OCI-LY1 (cell line): ENCODE data around the gene BANF2.

ENCODE experiments used
- H2AFZ ChIP-seq: fragments of 200-600 bp; sonication (generic), shearing (Covaris generic); 2 replicates; pipeline ENCODE4 v1.6.0; 2014; ENCODE audit warnings: antibody characterized with exemption, mild to moderate bottlenecking, low read length
- H3F3A ChIP-seq: fragments of 200-600 bp; sonication (generic), shearing (Covaris generic); 2 replicates; pipeline ENCODE4 v1.6.0; 2014; ENCODE audit warnings: mild to moderate bottlenecking, antibody characterized with exemption, low read length, moderate library complexity; ENCODE audit not compliant: insufficient read depth
- H3K27ac ChIP-seq: fragments of 200-600 bp; sonication (generic); 2 replicates; pipeline ENCODE4 v1.5.1; 2014; ENCODE audit warnings: low read length, mixed run types, mild to moderate bottlenecking, low read depth; ENCODE audit not compliant: poor library complexity, severe bottlenecking
- H3K27me3 ChIP-seq: fragments of 200-600 bp; sonication (generic); 2 replicates; pipeline ENCODE4 v1.6.0; 2014; ENCODE audit warnings: antibody characterized with exemption, mild to moderate bottlenecking, low read length, moderate library complexity; ENCODE audit not compliant: insufficient read depth
- H3K36me3 ChIP-seq: fragments of 200-600 bp; sonication (generic); 2 replicates; pipeline ENCODE4 v1.6.1; 2014; ENCODE audit warnings: mild to moderate bottlenecking, antibody characterized with exemption, low read length, moderate library complexity, mixed read lengths; ENCODE audit not compliant: insufficient read depth
- H3K4me1 ChIP-seq: fragments of 200-600 bp; sonication (generic); 2 replicates; pipeline ENCODE4 v1.5.1; 2014; ENCODE audit warnings: mild to moderate bottlenecking, low read length, moderate library complexity; ENCODE audit not compliant: insufficient read depth, severe bottlenecking
- H3K4me2 ChIP-seq: fragments of 200-600 bp; sonication (generic), shearing (Covaris generic); 2 replicates; pipeline ENCODE4 v1.6.1; 2014; ENCODE audit warnings: low read length
- H3K4me3 ChIP-seq: fragments of 200-600 bp; sonication (generic); 2 replicates; pipeline ENCODE4 v1.5.1; 2014; ENCODE audit warnings: low read length, low read depth, mild to moderate bottlenecking, mixed read lengths; ENCODE audit not compliant: poor library complexity, severe bottlenecking
- H3K79me2 ChIP-seq: fragments of 200-600 bp; shearing (Covaris generic); 2 replicates; pipeline ENCODE4 v1.6.1; 2016; ENCODE audit warnings: mixed run types, low read length, mixed read lengths; ENCODE audit not compliant: insufficient read depth
- H3K9ac ChIP-seq: fragments of 200-600 bp; sonication (generic), shearing (Covaris generic); 2 replicates; pipeline ENCODE4 v1.6.1; 2014; ENCODE audit warnings: mild to moderate bottlenecking, low read length, mixed read lengths
- H3K9me2 ChIP-seq: fragments of 200-600 bp; sonication (generic), shearing (Covaris generic); 2 replicates; pipeline ENCODE4 v1.6.1; 2014; ENCODE audit warnings: low read depth, mild to moderate bottlenecking, low read length, mixed read lengths
- H3K9me3 ChIP-seq: fragments of 200-600 bp; shearing (Covaris generic); 2 replicates; pipeline ENCODE4 v1.6.1; 2014; ENCODE audit warnings: low read length, mixed read lengths
- H4K20me1 ChIP-seq: fragments of 200-600 bp; sonication (generic), shearing (Covaris generic); 2 replicates; pipeline ENCODE4 v1.6.0; 2016; ENCODE audit warnings: mild to moderate bottlenecking, low read length; ENCODE audit not compliant: insufficient read depth
- EZH2 ChIP-seq: fragments of 200-600 bp; sonication (generic), shearing (Covaris generic); IDR thresholded peaks from 2 replicates; pipeline ENCODE4 v1.8.0; 2017; ENCODE audit warnings: borderline replicate concordance, mixed run types, mild to moderate bottlenecking, antibody characterized with exemption, low read length, moderate library complexity, mixed read lengths
- TF ChIP-seq, protein P1 (sequence below): fragments of 200-600 bp; sonication (generic), shearing (Covaris generic); IDR thresholded peaks from 2 replicates; pipeline ENCODE4 v1.5.1; 2017; ENCODE audit warnings: mild to moderate bottlenecking, antibody characterized with exemption, low read length, moderate library complexity, mixed read lengths

BANF2 gene

GRCh38 chr20:17714597-17714996, 14.8 kb downstream of the BANF2 start:
- no peak for TF ChIP-seq EZH2
- TF ChIP-seq, protein P1, sequence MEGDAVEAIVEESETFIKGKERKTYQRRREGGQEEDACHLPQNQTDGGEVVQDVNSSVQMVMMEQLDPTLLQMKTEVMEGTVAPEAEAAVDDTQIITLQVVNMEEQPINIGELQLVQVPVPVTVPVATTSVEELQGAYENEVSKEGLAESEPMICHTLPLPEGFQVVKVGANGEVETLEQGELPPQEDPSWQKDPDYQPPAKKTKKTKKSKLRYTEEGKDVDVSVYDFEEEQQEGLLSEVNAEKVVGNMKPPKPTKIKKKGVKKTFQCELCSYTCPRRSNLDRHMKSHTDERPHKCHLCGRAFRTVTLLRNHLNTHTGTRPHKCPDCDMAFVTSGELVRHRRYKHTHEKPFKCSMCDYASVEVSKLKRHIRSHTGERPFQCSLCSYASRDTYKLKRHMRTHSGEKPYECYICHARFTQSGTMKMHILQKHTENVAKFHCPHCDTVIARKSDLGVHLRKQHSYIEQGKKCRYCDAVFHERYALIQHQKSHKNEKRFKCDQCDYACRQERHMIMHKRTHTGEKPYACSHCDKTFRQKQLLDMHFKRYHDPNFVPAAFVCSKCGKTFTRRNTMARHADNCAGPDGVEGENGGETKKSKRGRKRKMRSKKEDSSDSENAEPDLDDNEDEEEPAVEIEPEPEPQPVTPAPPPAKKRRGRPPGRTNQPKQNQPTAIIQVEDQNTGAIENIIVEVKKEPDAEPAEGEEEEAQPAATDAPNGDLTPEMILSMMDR = no peak
- Histone ChIP-seq H3K27ac (no peak overlapping the region), H3K9ac (no peak overlapping the region), H2AFZ (no peak overlapping the region), H3K4me2 (no peak overlapping the region), H3K79me2 (no peaks in the 10 kb centered on the region), H4K20me1 (no peaks in the 10 kb centered on the region), H3K4me1 (no peaks in the 10 kb centered on the region), H3F3A (no peaks in the 10 kb centered on the region), H3K4me3 (no peak overlapping the region), H3K27me3 (no peaks in the 10 kb centered on the region), H3K36me3 (no peaks in the 10 kb centered on the region), H3K9me3 (no peaks in the 10 kb centered on the region), H3K9me2 (no peaks in the 10 kb centered on the region)

- Histone ChIP-seq H3K9me3 (no peaks in the 10 kb centered on the region), H3K4me3 (no peak overlapping the region), H3K79me2 (no peaks in the 10 kb centered on the region), H3K9me2 (no peaks in the 10 kb centered on the region), H3K4me2 (no peak overlapping the region), H3K36me3 (no peaks in the 10 kb centered on the region), H2AFZ (no peak overlapping the region), H3K9ac (no peak overlapping the region), H3F3A (no peaks in the 10 kb centered on the region), H3K27me3 (no peaks in the 10 kb centered on the region), H4K20me1 (no peaks in the 10 kb centered on the region), H3K4me1 (no peaks in the 10 kb centered on the region), H3K27ac (no peak overlapping the region)
- TF ChIP-seq, protein P1 = no peak
- TF ChIP-seq EZH2 = no peak
Observed at GRCh38 chr20:17715075-17715474, 15.3 kb downstream of the BANF2 start.

GRCh38 chr20:17716331-17716730, 16.6 kb downstream of the BANF2 start:
- H3K4me3 ChIP-seq = no peak overlapping the region
- H3K27ac ChIP-seq = no peak overlapping the region
- H3K27me3 ChIP-seq = no peaks in the 10 kb centered on the region
- H2AFZ ChIP-seq = no peak overlapping the region
- no peaks in the 10 kb centered on the region for H3K9me2 ChIP-seq
- H3K79me2 ChIP-seq = no peaks in the 10 kb centered on the region
- no peaks in the 10 kb centered on the region for H4K20me1 ChIP-seq
- no peaks in the 10 kb centered on the region for H3K9me3 ChIP-seq
- no peaks in the 10 kb centered on the region for H3F3A ChIP-seq
- no peak for TF ChIP-seq EZH2
- TF ChIP-seq, protein P1 = no peak
- no peak overlapping the region for H3K9ac ChIP-seq
- H3K36me3 ChIP-seq = no peaks in the 10 kb centered on the region
- H3K4me2 ChIP-seq = no peak overlapping the region
- no peaks in the 10 kb centered on the region for H3K4me1 ChIP-seq
